Measurements from ENCODE around the gene SVEP1. TPM values are rescaled to one million over a fixed set of nuclear protein-coding genes. Genes with fewer than 3 reads are reported as not detected.

Gene SVEP1
- total RNA-seq, 4 donors from 2014 or later: 0.99 to 31.7 (median 7.9) TPM

DNA sequence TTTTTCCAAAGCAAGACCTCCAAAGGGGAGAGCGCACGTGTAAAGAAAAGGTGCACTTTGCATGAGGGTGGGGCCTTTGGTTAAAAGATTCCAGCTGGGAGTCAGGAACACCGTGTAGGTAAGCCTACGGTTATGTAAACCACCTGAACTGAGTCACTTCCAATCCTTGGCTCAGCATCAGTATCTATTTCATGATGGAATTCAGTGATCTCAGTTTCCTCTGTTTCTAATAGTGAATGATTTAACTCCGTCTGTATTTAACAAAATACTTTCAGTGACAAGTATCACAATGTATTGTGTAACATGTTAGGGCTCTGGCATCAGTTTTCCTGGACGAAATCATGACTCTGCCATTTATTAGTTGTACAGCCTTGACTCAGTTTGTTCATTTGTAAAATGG lies 1.3 kb upstream of the SVEP1 start:
- no peak overlapping the region for H3K4me3 ChIP-seq
- peak overlapping the region in 2 of 4 donors; percentile 80 to 87 for H3K27ac ChIP-seq
- H3K9me3 ChIP-seq: no peaks in the 10 kb centered on the region
- TF ChIP-seq POLR2A (IDR thresholded peaks at IDR 0.05): no peak
- TF ChIP-seq, protein P1, sequence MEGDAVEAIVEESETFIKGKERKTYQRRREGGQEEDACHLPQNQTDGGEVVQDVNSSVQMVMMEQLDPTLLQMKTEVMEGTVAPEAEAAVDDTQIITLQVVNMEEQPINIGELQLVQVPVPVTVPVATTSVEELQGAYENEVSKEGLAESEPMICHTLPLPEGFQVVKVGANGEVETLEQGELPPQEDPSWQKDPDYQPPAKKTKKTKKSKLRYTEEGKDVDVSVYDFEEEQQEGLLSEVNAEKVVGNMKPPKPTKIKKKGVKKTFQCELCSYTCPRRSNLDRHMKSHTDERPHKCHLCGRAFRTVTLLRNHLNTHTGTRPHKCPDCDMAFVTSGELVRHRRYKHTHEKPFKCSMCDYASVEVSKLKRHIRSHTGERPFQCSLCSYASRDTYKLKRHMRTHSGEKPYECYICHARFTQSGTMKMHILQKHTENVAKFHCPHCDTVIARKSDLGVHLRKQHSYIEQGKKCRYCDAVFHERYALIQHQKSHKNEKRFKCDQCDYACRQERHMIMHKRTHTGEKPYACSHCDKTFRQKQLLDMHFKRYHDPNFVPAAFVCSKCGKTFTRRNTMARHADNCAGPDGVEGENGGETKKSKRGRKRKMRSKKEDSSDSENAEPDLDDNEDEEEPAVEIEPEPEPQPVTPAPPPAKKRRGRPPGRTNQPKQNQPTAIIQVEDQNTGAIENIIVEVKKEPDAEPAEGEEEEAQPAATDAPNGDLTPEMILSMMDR (IDR thresholded peaks at IDR 0.05): no peak
- peaks cover 3 to 23% (median 5%) of the 10 kb centered on the region in 3 donors for H3K4me1 ChIP-seq
- H3K36me3 ChIP-seq: no peaks in the 10 kb centered on the region
- 42 to 49% methylated on average over 6 of the region's 6 CpGs for WGBS, 2 donors
- peaks cover 0 to 66% (median 0%) of the 10 kb centered on the region in 4 donors for H3K27me3 ChIP-seq
- DNase-seq: no peak
- intact Hi-C loops (cut with DNase I): no loop called here

DNA sequence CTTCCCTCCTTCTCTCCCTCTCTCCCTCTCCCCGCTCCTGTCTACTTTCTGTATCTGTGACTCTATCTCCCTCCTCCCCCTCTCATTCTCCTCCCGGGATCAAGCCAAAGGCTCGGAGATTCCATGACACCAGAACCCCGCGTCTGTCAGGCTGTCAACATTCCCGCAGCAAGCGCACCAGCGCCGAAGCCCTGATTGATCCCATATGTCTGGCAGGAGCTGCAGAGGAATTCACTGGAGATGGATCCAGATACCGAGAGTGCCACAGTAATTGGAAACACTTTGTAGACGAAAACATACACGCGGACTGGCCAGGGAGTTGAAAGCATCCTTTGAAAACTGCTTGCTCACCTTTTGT lies 300 bp upstream of the SVEP1 start:
- intact Hi-C loops (cut with DNase I): no loop called here
- no peaks in the 10 kb centered on the region for H3K9me3 ChIP-seq
- H3K27ac ChIP-seq: peak overlapping the region; percentile 40 to 87 (median 70)
- no peak for DNase-seq
- 3 to 11% methylated on average over 9 to 13 of the region's 13 CpGs for WGBS, 2 donors
- TF ChIP-seq POLR2A (IDR thresholded peaks at IDR 0.05): no peak
- TF ChIP-seq, protein P1 (IDR thresholded peaks at IDR 0.05): no peak
- peak overlapping the region in 3 of 4 donors; percentile 43 to 76 (median 52) for H3K4me3 ChIP-seq
- no peaks in the 10 kb centered on the region for H3K36me3 ChIP-seq
- peaks cover 3 to 27% (median 5%) of the 10 kb centered on the region in 3 donors for H3K4me1 ChIP-seq
- H3K27me3 ChIP-seq: peaks cover 0 to 67% (median 0%) of the 10 kb centered on the region in 4 donors

DNA sequence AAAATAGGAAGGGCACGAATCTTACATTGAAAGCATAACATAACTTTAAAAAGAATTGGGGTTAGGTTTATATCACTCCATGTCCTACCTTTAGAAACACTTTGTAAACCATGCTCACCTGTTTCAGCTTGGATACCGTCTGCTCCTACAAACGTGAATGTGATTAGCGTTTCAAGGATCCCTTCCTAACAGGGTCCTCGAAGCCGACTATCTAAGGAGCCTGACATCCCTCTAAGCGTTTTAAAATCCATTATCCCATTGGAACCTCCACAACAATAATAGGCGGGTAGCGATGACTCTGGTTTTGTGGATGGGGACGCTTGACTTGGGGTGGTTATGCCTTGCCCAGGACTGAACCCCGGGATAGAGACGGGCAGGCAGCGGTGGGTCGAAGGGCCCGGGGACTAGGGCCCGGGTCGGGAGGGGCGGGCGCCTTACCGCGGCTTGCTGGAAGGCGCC lies 937 bp downstream of the SVEP1 start:
- H3K4me3 ChIP-seq: peak overlapping the region; percentile 16 to 76 (median 48)
- no peaks in the 10 kb centered on the region for H3K9me3 ChIP-seq
- peaks cover 3 to 27% (median 5%) of the 10 kb centered on the region in 3 donors for H3K4me1 ChIP-seq
- 28 to 37% methylated on average over 6 to 10 of the region's 22 CpGs for WGBS, 2 donors
- H3K27me3 ChIP-seq: peaks cover 0 to 68% (median 0%) of the 10 kb centered on the region in 4 donors
- no peaks in the 10 kb centered on the region for H3K36me3 ChIP-seq
- H3K27ac ChIP-seq: peak overlapping the region; percentile 22 to 87 (median 70)
- TF ChIP-seq POLR2A (IDR thresholded peaks at IDR 0.05): no peak
- TF ChIP-seq, protein P1 (IDR thresholded peaks at IDR 0.05): no peak
- DNase-seq: no peak
- intact Hi-C loops (cut with DNase I): no loop called here

DNA sequence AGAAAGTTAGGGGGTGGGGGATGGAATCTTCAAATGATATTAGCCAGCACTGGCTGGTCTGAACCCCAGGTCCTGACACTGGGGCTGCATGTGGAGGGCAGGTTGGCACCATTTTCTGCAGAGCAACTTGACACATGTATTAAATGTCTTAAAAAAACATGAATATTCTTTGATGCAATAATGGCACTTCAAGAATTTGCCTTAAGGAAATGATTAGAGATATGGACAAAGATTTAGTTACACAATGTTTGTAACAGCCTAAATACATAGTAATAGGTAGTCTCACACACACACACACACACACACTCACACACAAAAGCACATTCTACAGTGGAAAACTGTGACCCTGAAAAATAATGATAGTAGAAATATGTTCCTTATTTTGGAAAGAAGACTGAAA lies 3.6 kb downstream of the SVEP1 start:
- H3K9me3 ChIP-seq: no peaks in the 10 kb centered on the region
- no peak for DNase-seq
- H3K4me3 ChIP-seq: peak overlapping the region in 1 of 4 donors; percentile 76
- H3K4me1 ChIP-seq: peaks cover 3 to 27% (median 5%) of the 10 kb centered on the region in 3 donors
- TF ChIP-seq, protein P1 (IDR thresholded peaks at IDR 0.05): no peak
- no peak for TF ChIP-seq POLR2A (IDR thresholded peaks at IDR 0.05)
- intact Hi-C loops (cut with DNase I): no loop called here
- H3K27ac ChIP-seq: no peak overlapping the region
- H3K27me3 ChIP-seq: peaks cover 0 to 62% (median 0%) of the 10 kb centered on the region in 4 donors
- H3K36me3 ChIP-seq: no peaks in the 10 kb centered on the region

DNA sequence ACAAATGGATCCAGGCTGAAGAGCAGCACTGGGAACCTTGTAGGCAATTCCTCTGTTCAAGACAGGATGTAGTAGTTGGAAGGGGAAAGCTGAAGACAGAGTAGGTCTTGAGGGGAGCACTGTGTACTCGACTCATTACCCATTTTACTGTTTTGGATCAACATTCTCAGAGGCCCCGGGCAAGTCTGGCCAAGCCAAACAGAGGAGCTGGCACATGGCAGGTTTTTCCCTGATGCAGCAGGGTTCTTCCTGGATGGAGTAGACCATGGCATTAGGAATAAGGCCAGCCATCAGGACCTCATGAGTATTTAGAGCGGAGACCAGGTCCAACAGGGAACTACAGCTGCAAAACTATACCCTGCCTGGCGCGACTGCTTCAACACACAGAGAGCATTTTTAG lies 4.4 kb downstream of the SVEP1 start:
- Histone ChIP-seq H3K27ac (no peak overlapping the region), H3K4me3 (peak overlapping the region in 1 of 4 donors; percentile 76)
- intact Hi-C loops (cut with DNase I): no loop called here

More for the DNA sequence above, 4.4 kb downstream of the SVEP1 start:
- Histone ChIP-seq H3K9me3 (no peaks in the 10 kb centered on the region), H3K36me3 (no peaks in the 10 kb centered on the region), H3K4me1 (peaks cover 3 to 21% (median 5%) of the 10 kb centered on the region in 3 donors), H3K27me3 (peaks cover 0 to 54% (median 0%) of the 10 kb centered on the region in 4 donors)
- TF ChIP-seq POLR2A (IDR thresholded peaks at IDR 0.05): no peak
- TF ChIP-seq, protein P1 (IDR thresholded peaks at IDR 0.05): no peak
- DNase-seq: no peak
- WGBS, 2 donors: 67 to 69% methylated on average over 5 of the region's 5 CpGs
